Hypothalamus (tissue), 51 donors: Measurements from ENCODE around the gene XYLT1.
A peak's percentile ranks its signal among the peaks of the same experiment; 100 is the strongest.

Experiments
- DNase-seq, 51 donors: peaks; one replicate each; lab custom pipeline; 2025; lab: John Stamatoyannopoulos, UW

The XYLT1 gene

DNA sequence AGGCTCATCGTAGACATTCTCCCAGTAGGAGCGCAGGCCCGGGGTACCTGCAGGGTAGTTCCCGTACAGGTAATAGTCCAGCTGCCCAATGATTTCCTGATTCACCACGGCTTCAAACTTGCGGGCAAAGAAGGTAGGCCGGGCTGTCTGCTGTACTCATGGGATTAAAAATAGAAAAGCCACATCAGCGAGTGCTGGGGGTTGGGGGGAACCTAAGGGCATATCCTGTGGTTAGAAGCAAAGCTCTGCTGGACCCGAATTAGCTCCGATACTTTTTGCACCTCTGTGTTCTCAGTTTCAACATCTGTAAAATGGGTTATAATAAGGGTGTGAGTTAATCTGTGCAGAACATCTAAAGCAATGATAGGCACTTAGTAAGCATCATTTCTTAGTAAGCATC lies 336.2 kb downstream of the XYLT1 start:
- no peak for DNase-seq

DNA sequence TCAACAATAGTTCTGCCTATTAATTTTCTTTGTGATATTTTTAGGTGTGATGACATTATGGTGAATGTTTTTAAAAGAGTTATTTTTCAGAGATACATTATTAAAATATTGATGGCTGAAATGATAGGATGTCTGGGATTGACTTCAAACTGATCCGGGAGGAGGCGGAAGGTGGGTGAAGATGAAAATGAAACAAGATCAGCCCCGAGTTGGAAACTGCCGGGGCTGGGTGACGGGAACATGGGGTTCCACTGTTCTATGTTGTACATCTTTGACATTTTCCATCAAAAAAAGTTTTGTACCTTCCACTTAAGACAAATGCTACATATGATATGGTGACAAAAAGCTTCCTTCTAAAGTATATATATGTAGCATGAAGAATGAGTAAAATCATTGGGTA lies 336.9 kb downstream of the XYLT1 start:
- peak in 1 of 51 donors; percentile 37 for DNase-seq

DNA sequence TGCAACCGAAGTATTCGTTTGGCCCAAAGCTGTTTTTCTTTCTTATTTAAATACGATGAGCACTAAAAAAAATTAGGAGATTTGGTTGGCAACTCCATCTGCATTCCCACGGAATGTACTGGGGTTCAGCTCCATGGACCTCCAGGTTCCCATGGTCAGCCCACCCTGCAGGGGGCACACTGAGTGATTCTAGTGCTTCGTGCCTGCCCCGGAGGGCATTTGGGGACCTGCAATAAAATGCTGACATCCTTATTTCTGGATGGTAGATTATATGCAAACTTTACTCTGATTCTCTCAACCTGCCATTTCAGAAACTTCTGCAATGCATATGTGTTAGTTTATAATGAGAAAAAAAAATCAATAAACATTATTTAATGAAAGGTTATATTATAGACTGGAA lies 339.4 kb downstream of the XYLT1 start:
- DNase-seq, result no peak

DNA sequence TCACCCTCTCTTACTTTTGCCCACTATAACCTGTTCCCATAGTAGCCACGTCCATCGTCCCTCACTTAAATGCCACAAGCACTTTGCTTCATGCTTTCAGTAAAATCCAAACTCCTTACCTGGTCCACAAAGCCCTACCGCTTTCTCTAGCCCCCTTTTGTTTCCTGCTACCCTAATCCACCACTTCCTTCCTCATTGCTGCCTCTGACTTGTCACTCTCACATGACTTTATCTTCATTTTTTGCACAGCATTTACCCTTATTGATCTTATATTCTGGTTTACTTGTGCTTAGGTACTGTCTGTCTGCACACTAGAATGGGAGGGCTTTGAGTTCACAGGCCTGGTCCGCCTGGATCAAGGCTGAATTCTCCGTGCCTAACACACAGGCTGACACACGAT lies 340.0 kb downstream of the XYLT1 start:
- no peak for DNase-seq

DNA sequence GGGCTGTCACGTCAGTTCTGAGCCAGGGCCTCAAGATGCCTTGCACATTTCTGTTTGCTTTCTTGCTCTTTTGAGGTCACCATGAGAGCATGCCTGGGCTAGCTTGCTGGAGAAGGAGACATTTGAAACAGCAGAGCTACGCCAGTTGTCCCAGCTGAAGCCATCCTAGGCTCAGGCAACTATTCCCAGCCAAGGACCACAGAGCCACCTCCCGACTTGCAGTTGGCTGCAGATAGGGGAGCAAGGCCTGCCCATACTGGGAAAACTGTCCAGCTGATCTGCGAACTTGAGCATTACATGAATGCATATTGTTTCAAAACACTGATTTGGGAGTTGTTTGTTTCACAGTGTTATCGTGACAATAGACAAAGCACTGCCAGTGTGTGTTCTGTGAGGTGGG lies 340.8 kb downstream of the XYLT1 start:
- DNase-seq, result no peak

DNA sequence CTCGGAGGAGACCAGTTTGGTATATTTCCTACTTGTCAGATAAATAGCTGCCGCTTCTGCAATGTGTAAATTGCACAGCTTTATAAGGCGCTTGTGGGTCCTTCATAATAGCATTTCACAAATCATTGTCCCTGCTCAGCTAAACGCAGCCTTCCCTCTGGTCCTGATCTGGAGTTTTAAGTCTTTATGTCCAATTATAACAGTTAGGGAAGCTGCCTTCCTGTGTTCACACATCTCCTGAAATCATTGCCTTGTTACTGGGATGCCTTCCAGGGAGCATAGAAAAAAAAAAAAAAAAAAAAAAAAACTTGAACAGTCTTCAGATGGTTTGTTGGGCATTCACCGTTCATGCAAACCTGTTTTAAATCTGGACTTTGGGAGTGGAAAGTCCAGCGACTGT lies 342.0 kb downstream of the XYLT1 start:
- no peak for DNase-seq

DNA sequence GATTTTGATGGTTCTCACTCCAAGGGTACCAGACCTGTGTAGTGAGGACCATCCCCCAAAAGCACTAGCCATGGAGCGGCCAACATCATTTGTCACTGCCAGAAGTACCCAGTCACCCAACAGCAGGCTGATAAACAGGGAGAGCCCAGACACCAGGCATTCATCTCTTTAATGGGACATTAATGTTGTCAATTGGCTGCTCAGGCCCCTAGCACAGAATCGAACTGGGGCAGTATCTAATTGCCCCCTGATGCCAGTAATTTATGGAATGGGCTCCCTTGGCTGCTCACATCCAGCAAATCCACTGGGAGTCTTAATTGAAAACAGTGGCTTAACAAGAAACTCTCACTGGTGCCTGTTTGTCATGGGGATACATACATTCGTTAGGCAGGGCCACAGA lies 344.6 kb downstream of the XYLT1 start:
- no peak for DNase-seq

DNA sequence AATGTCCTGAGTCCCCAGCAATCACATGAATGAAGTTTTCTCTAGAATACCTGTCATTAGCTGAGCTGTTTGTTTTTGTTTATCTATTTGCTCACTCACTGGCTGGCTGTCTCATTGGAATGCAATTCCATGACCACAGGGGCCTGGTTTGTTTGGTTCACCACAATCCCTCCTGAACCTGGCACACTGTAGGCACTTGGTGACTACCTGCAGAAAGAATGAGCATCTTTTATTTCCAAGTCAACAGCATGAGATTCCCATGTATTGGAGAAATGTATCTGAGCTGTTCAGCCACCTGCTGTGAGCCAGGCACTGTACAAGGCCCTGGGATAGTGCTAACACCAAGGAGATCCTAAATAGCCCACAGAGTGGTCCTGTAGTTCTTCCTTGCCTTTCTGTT lies 345.1 kb downstream of the XYLT1 start:
- no peak for DNase-seq

DNA sequence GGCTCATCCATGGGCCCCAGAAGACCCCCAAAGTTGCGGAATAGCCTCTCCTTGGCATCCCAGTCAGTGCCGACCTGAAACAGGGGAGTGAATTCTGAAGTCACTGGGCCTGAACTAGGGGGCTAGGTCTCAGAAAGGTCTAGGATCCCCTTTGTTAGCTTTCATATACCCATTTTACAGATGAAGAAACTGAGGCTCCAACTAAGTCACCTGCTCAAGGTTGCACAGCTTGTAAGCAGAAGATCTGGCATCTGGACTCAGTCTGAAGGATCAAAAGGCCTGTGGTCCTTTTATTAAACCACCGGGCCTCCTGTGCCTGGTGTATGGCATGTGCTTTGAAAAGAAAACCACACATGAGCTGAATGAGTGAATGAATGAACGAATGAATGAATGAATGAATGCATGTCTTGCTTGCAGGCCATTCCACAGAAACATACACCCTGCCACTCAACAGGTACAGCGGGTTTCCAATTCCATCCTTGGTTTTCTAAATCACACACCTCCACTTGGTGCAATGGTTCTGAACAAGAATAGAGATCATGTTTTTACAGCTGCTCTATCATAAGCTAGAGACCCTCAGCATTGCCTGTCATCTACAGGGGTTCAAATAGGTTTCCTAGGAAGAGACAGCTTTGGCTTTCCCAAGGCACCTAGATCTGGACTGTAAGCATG lies 352.7 kb downstream of the XYLT1 start:
- DNase-seq, result no peak

DNA sequence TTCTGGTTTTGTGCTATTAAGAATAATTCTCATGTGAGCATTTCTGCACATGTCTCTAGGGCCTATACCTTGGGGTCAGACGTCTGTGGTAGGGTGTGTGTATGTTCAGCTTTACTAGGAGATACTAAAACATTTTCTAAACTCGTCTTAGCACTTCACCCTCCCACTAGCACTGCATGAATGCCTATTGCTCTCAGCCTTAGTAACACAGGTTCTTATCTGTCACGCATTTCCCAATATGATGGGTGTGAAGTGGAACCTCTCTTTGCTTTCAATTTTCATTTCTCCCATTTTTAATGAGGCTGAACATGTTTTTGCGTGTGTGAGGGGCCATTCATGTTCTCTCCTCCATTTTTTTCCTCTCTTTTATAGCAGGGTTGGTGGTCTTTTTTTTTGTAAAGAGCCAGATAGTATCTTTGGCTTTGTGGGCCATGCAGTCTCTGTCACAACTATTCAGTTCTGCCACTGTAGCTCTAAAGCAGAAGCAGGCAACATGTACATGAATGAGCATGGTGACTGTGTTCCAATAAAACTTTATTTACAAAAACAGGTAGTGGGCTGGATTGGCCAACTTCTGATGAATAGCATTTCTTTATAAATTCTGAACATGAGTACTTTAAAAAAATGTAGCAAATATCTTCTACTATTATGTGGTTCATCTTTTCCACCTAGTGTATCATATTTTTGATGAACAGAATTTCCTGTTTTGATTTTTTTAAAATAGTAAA lies 354.0 kb downstream of the XYLT1 start:
- DNase-seq, result no peak

DNA sequence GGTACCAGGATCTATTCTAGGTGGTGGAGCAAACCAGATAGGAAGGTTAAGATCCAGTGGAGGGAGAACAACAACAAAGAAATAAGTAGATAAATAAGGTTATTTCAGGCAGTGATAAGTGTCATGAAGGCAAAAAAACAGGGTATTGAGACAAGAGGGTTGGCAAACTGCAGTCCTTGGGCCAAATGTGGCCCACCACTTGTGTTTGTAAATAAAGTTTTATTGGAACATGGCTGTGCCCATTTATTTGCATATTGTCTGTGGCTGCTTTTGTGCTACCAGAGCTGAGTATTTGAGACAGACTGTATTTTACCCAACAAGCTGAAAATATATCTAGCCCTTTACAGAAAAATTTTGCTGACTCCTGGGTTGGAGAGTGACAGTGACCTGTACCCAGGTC lies 361.3 kb downstream of the XYLT1 start:
- no peak for DNase-seq

DNA sequence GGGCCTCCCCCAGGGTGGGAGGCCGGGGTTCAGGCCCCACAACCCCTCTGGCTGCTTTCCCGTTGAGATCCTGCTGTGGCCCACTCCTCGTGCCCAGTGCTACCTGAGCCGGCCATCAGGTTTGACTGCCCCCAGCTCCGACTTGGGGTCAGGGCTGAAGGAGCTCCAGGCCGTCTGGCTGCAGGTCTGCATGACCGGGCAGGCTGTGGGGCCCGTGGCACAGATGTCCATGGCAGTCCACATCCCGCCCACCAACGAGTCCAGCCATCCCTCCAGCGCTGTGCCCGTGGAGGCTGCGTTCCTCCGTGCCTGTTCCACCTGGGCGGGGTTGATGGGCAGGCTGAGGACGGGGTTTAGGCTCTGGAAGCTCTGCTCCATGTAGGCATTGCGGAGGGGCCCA lies 362.2 kb downstream of the XYLT1 start:
- DNase-seq, result no peak

DNA sequence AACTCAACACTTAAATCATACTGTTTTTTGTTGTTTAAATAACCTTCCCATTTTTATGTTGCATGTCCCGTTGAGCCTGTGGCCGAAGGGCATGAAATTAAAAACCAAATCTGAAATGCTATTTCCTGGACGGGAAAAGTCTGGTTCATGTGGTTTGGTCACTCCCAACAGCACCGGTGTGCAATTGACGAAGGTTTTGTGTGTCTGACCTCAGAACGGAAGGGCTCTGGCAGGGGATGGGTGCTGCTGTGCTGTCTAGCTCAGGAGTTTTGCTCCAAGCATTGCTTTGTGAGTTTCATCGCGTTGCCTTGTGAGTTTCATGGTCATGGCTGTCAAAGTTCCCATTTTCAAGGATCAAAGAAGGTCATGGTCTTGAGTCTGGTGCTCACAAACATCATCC lies 363.3 kb downstream of the XYLT1 start:
- DNase-seq, result no peak

DNA sequence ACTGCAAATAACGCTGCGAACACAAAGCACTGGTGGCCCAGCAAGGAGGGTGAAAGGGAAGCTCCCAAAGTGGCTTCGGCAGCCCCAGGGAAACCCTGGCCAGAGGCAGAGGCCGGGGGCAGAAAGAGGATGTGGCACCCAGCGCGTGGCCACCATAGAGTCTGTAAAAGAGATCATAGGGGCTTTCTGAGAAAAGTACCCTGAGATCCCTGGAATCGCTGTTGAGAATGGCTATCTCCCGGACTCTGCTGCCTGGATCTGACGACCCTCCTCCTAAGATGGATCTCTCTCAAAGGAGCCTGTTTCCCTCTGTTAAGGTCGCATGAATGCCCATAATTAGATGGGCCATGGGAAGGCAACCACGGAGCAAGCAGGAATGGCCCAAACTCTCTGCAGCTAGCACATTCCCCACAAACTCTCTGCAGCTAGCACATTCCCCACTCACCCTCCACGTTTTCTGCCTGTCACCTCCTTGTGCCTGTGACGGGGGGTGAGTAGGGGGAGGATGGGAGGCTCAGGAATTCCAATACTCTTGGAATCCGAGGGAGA lies 364.4 kb downstream of the XYLT1 start:
- peak in 1 of 51 donors; percentile 2 for DNase-seq

DNA sequence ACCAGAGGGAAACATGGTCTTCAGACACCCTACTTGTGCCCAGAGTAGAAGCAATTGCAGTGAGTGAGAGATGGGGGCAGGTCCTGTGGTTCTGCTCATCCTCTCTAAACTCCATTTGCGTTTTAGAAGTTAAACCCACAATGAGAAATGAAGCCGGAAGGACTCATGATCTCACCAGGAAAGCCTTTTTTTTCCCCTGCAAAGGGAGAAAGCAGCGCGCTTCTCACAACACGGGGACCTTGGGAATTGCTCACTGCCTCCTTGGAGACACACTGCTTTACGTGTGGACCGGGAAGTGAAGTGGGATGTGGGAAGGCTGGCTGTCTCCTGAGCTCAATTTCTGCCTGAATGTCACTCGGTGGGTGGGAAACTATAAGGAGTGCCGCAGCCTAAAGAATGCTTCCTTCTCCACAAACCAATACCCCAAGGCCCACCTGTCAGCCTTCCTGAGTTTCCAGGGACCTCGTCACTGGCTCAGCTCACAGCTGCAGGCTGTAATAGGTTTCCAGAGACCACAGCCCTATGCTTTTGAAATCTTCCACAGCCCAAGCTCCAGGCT lies 365.4 kb downstream of the XYLT1 start:
- DNase-seq, result peak in 2 of 51 donors; percentile 4 to 37

DNA sequence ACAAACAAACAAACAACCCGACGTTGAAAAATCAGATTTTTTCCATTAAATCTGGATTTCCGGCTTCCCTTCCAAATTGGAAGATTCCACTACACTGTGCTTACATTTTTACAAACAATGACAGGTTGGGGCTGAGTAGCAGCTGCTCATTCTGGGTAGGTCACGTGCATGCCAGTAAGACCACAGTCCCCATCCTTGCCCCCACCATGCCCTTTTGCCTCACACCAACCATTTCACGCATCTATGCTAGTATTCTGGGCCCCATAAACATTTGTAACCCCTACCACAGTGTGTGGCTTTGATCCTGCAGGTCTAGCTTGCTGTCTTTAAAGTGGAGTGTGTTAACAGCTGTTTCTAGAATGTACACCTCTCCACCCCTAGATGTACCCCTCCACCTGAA lies 366.1 kb downstream of the XYLT1 start:
- DNase-seq, result no peak

DNA sequence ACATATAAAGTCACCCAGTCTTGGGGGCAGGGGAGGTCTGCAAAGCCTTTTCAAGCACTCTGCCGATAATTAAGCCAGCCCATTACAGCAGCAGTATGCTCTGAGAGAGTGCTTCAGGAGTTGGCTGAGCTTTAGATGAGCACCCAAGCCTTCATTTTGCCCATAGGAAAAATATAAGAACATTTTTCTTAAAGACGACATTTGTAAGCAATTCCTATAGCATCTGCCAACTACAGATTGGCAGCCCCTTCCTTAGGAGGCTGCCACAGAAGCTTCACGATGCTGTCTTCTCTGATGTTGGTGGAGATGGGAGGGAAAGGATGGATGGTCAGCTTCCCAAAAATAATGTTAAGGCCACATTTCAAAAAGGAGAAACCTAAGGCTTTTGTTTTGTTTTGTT lies 367.5 kb downstream of the XYLT1 start:
- DNase-seq, result no peak

DNA sequence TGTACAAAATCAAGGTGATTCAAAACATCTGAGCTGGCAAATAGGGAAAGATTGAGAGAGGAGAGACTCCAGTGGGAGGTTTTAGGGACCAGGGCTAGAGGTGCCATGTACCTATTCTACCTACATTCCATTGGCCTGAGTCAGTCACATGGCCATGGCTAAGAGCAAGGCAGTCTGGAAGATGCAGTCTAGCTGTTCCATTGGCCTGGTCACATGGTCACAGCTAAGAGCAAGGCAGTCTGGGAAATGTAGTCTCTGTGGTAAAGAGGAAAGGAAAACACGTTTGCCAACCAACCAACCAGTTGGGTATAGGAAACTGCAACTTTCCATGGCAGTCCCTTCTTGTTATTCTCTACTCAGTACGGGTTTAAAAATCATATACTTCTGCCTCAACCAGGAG lies 369.1 kb downstream of the XYLT1 start:
- peak in 1 of 51 donors; percentile 2 for DNase-seq

DNA sequence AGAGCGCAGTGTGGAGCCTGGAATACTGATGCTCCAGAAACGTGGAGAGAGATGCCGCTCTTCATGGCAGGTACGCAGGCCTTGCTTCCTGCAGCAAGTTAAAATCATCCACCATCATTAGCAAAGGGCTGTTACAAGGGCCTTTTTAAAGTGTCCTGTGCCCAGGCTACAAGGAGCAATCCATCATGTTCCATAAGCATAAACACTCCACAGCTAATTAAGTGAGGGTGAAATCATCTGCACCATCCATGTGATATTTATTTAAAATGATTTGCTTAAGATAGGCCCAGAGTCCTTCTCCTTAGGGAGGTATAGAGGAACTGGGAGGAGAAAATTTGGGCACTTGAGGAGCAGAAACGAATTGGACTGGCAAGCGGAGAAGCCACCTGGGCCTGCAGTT lies 372.1 kb downstream of the XYLT1 start:
- DNase-seq, result no peak

DNA sequence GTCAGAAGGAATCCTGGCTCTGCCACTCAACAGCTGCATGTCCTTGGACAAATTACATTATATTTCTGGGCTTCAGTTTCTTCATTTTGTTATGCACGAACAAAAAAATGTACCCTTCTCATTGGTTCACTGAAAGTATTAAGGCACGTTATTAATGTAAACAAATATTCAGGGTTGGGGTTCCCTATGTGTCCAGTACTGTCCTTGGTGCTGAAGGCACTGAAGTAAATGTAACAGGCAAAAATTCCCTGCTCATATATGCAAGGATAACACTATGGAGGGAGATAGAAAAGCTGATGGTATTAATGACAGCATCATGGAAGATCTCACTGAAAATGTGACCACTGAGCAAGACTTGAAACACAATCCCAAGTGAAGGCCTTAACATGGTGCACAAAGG lies 386.6 kb downstream of the XYLT1 start:
- DNase-seq, result no peak

DNA sequence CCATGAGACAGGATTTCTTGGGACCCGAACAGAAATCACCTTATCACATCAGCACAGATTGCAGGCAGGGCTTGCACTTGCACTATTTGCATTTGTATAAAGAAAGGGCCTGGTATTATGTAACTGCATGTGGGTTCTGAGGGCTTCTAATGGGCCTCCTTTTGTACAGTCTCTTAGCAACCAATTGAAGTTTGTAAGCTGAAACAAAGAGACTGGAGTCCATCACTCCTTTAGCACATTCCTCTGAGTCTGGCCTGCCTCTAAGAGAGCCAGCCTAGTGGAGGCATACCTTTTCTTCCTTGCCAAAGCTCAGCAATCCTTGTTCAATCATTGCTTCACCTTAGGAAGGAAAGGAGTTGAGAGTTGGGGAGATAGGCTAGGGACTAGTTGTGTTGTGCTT lies 387.1 kb downstream of the XYLT1 start:
- peak in 5 of 51 donors; percentile 1 to 31 (median 4) for DNase-seq
